ENCODE data around the gene ELMO3.

The ELMO3 gene

DNA sequence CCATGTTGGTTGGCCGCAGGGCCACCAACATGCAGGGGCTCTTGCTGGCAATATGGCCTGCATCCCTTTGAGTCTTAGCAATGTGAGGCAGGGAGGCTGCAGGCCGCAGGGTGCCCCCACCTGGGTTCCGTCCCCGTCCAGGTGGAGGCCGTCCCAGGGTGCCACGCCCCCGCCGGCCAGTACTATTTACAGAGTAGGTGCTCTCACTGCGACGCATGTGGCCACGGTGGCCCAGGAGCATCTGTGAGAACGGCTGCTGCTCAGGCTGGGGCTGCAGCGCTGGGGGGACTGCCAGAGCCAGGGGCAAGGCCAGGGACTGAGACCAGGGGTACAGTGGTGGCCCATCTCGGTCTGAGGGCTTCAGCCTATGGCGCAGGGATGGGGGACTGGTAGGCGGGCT, 18.8 kb upstream of the ELMO3 start:
- no peak for DNase-seq (ENCODE audit: extremely low read depth, insufficient read length)
- TF ChIP-seq, protein P1, sequence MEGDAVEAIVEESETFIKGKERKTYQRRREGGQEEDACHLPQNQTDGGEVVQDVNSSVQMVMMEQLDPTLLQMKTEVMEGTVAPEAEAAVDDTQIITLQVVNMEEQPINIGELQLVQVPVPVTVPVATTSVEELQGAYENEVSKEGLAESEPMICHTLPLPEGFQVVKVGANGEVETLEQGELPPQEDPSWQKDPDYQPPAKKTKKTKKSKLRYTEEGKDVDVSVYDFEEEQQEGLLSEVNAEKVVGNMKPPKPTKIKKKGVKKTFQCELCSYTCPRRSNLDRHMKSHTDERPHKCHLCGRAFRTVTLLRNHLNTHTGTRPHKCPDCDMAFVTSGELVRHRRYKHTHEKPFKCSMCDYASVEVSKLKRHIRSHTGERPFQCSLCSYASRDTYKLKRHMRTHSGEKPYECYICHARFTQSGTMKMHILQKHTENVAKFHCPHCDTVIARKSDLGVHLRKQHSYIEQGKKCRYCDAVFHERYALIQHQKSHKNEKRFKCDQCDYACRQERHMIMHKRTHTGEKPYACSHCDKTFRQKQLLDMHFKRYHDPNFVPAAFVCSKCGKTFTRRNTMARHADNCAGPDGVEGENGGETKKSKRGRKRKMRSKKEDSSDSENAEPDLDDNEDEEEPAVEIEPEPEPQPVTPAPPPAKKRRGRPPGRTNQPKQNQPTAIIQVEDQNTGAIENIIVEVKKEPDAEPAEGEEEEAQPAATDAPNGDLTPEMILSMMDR (IDR thresholded peaks at IDR 0.05; ENCODE audit: insufficient read depth, low read length, poor library complexity, severe bottlenecking): no peak
- Histone ChIP-seq H3K36me3 (ENCODE audit: control insufficient read depth, insufficient read depth, low read length) (no peaks in the 10 kb centered on the region; the same call in 1 of the 2 replicates), H3K27me3 (replicated peaks; ENCODE audit: control insufficient read depth, insufficient read depth, low read length) (no peaks in the 10 kb centered on the region; the same call in 1 of the 2 replicates), H3K4me3 (replicated peaks; ENCODE audit: low read depth, low read length) (no peak overlapping the region)

DNA sequence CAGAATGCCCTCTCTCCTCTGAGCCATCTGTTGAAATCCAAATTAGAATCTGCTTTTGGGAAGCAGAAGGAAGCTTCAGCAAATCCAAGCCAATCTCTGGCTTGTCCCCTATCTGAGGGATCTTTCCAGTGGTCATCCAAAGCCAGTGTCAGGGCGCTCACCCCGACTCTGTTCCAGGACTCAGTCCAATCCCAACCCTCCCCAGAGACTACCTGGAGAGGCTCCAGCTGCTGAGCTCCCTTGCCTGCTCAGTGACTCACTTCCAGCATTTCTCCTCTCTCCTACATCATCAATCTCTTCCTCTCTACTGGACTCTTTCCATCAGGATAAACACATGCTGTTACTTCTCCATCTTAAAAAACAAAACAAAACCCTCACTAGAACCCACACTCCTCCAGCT, 17.6 kb upstream of the ELMO3 start:
- H3K4me3 ChIP-seq (replicated peaks; ENCODE audit: low read depth, low read length): no peak overlapping the region
- no peaks in the 10 kb centered on the region; the same call in 1 of the 2 replicates for H3K36me3 ChIP-seq (ENCODE audit: control insufficient read depth, insufficient read depth, low read length)
- no peak for DNase-seq (ENCODE audit: extremely low read depth, insufficient read length)
- TF ChIP-seq, protein P1 (IDR thresholded peaks at IDR 0.05; ENCODE audit: insufficient read depth, low read length, poor library complexity, severe bottlenecking): no peak
- H3K27me3 ChIP-seq (replicated peaks; ENCODE audit: control insufficient read depth, insufficient read depth, low read length): no peaks in the 10 kb centered on the region; the same call in 1 of the 2 replicates

- H3K4me3 ChIP-seq (replicated peaks; ENCODE audit: low read depth, low read length): peak overlapping the region; percentile 77; the same call in 1 of the 2 replicates
- TF ChIP-seq, protein P1 (IDR thresholded peaks at IDR 0.05; ENCODE audit: insufficient read depth, low read length, poor library complexity, severe bottlenecking): no peak
- no peaks in the 10 kb centered on the region; the same call in 1 of the 2 replicates for H3K36me3 ChIP-seq (ENCODE audit: control insufficient read depth, insufficient read depth, low read length)
- no peak for DNase-seq (ENCODE audit: extremely low read depth, insufficient read length)
- no peaks in the 10 kb centered on the region; the same call in 1 of the 2 replicates for H3K27me3 ChIP-seq (replicated peaks; ENCODE audit: control insufficient read depth, insufficient read depth, low read length)
These were observed 16.6 kb upstream of the ELMO3 start for GRCh38 chr16:67182288-67182687.

DNA sequence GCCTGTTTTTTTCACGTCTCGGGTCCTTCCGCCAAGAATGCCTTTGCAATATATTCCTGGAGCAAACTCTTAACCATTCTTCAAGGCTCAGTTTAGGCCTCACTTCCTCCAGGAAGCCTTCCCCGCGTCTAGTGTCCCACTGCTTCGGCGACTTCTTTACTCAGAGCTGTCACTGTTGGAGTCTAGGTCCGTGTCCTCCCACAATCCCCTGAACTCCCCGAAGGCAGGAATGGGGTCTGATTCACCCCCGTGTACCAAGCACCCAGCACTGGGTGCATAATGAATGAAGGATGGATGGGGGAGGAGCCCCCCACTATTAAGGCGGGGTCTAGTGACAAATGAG, 15.7 kb upstream of the ELMO3 start:
- Histone ChIP-seq H3K27me3 (replicated peaks; ENCODE audit: control insufficient read depth, insufficient read depth, low read length) (no peaks in the 10 kb centered on the region; the same call in 1 of the 2 replicates), H3K4me3 (replicated peaks; ENCODE audit: low read depth, low read length) (peak overlapping the region; percentile 77), H3K36me3 (ENCODE audit: control insufficient read depth, insufficient read depth, low read length) (no peaks in the 10 kb centered on the region; the same call in 1 of the 2 replicates)
- DNase-seq (ENCODE audit: extremely low read depth, insufficient read length): no peak
- TF ChIP-seq, protein P1 (IDR thresholded peaks at IDR 0.05; ENCODE audit: insufficient read depth, low read length, poor library complexity, severe bottlenecking): no peak

DNA sequence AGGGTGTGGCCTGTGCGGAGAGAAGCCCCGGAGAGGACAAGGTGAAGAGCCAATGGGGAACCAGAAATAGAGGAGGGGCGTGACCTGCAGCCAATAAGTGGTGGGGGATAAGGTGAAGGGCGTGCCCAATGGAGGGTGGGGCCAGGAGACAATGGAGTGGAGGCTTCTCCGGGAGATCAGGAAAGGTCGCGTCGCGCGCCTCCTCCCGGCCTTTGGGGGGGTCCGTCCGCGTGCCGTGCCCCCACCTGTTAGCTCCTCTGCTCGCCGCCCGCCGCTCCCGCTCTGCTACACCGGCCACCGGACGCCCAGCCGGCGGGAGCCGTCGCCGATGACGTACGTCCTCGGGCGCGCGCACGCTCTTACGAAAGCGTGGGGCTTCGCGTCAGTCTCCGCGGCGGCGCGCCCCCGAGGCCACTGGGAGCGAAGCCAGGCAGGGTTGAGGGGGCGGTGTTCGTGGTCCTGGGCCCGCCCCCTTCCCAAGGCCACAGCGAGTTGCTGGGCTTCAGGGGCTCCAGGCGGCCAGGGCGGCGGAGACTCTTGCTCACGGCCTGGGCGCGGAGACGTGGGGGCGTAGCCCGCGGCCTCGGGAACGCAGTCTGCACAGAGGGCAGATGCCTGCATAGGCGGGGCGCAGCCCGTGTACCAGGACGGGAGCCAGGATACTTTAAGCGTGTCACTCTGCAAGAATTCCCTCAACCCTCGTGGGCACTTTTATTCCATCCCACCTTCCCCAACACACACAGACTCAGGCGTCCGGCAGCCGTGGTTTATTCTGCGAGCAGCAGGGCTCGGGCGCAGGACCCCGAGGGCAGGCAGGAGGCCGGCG, 15.1 kb upstream of the ELMO3 start, which contains the start of gene MATCAP1:
Gene MATCAP1 (minus strand): TSS at position 337 of the 826 bp plus-strand sequence. CDS start 3,353 bp downstream, outside the sequence.
- no peaks in the 10 kb centered on the region; the same call in 1 of the 2 replicates for H3K36me3 ChIP-seq (ENCODE audit: control insufficient read depth, insufficient read depth, low read length)
- peak within 1 kb of the TSS; percentile 77 for H3K4me3 ChIP-seq (replicated peaks; ENCODE audit: low read depth, low read length)
- peak; percentile 94 for DNase-seq (ENCODE audit: extremely low read depth, insufficient read length)
- no peaks in the 10 kb centered on the region; the same call in 1 of the 2 replicates for H3K27me3 ChIP-seq (replicated peaks; ENCODE audit: control insufficient read depth, insufficient read depth, low read length)
- TF ChIP-seq, protein P1 (IDR thresholded peaks at IDR 0.05; ENCODE audit: insufficient read depth, low read length, poor library complexity, severe bottlenecking): no peak
